Sigmoid colon (tissue), 4 donors: ENCODE data around the gene ACTN1.

ENCODE experiments used
- CTCF ChIP-seq, 4 experiments: fragments of 450-650 bp in 3 of 4; fragments of 200-600 bp in 1 of 4; IDR thresholded peaks; one replicate each; pipeline ENCODE4 v1.5.1; 2016 to 2019; ENCODE audit warnings: antibody characterized with exemption in 4 of 4, mild to moderate bottlenecking in 3 of 4, moderate library complexity in 2 of 4
- EP300 ChIP-seq, 4 donors: sonication (generic); formaldehyde crosslinking; IDR thresholded peaks; one replicate each; pipeline ENCODE4 v1.6.1; 2017; ENCODE audit warnings: antibody characterized with exemption in 4 of 4
- POLR2A ChIP-seq, 2 donors: fragments of 450-650 bp; IDR thresholded peaks; one replicate each; pipeline ENCODE4 v1.6.1; 2016; ENCODE audit warnings: antibody characterized with exemption in 2 of 2, mild to moderate bottlenecking in 2 of 2, moderate library complexity in 2 of 2
- POLR2AphosphoS5 ChIP-seq, 4 donors: sonication (generic); formaldehyde crosslinking; IDR thresholded peaks; one replicate each; pipeline ENCODE4 v1.6.1; 2017; ENCODE audit warnings: antibody characterized with exemption in 4 of 4

DNA sequence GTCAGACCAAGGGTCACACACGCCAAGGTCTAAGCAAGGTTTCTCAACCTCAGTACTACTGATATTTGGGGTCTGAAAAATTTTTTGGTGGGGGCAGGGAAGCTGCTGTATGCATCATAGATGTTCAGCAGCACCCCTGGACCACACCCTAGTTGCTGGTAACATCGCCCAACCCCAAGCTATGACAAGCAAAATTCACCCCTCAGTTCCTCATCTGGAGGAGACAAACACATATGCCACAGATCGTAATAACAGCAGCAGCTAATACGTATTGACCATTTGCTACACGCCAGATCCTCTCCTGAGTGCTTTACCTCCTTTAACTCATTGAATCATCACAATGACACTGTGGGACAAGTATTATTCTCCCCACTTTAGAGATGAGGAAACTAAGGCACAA, 46.4 kb downstream of the ACTN1 start:
- TF ChIP-seq CTCF (IDR thresholded peaks at IDR 0.05) (no peak), EP300 (IDR thresholded peaks at IDR 0.05) (no peak), POLR2AphosphoS5 (IDR thresholded peaks at IDR 0.05) (peak in 1 of 4 donors; percentile 6), POLR2A (IDR thresholded peaks at IDR 0.05) (no peak)
